PC-9 (cell line): ENCODE results near the gene CABS1. TPM values are rescaled to one million over a fixed set of nuclear protein-coding genes. Genes with fewer than 3 reads are reported as not detected.

Experiments used
- BruUV-seq: library from RNA; stranded (reverse); fragments of 400-500 nt; replicated peaks from 2 replicates; lab custom pipeline; 2021; lab: Mats Ljungman, UMichigan
- CTCF ChIA-PET: fragments of 300-600 bp; sonication (Branson Sonifier 250); formaldehyde crosslinking; loops from one replicate; lab custom pipeline; 2022; ENCODE audit warnings: antibody characterized with exemption; lab: Charles Lee
- POLR2A ChIA-PET: fragments of 300-600 bp; sonication (Branson Sonifier 250); formaldehyde crosslinking; loops from one replicate; lab custom pipeline; 2022; ENCODE audit warnings: antibody characterized with exemption; ENCODE audit not compliant: unreplicated experiment; lab: Charles Lee
- DNase-seq, 2 experiments: peaks; one replicate each; pipeline versions ENCODE4 v3.0.0 to v3.0.0-alpha.2; 2015 to 2022; ENCODE audit warnings: mixed read lengths in 1 of 2
- H2AFZ ChIP-seq: fragments of 200-600 bp; sonication (generic); 2 replicates; pipeline ENCODE4 v1.8.1; 2017; ENCODE audit warnings: antibody characterized with exemption
- H3F3A ChIP-seq: fragments of 200-600 bp; sonication (generic); 2 replicates; pipeline ENCODE4 v1.8.1; 2017; ENCODE audit warnings: antibody characterized with exemption, mild to moderate bottlenecking, low read depth; ENCODE audit not compliant: insufficient read depth
- H3K27ac ChIP-seq: fragments of 200-600 bp; sonication (generic); 2 replicates; pipeline ENCODE4 v1.6.1; 2016; ENCODE audit warnings: mixed run types
- H3K27me3 ChIP-seq: fragments of 200-600 bp; sonication (generic); 2 replicates; pipeline ENCODE4 v1.6.1; 2016; ENCODE audit warnings: low read depth, mixed run types; ENCODE audit not compliant: insufficient read depth
- H3K36me3 ChIP-seq: fragments of 200-600 bp; sonication (generic); 2 replicates; pipeline ENCODE4 v1.6.1; 2016; ENCODE audit warnings: low read depth, mixed run types
- H3K4me1 ChIP-seq: fragments of 200-600 bp; sonication (generic); replicated peaks from 2 replicates; pipeline ENCODE4 v1.6.1; 2016; ENCODE audit warnings: mixed run types; ENCODE audit not compliant: insufficient read depth
- H3K4me2 ChIP-seq: fragments of 200-600 bp; sonication (generic); 2 replicates; pipeline ENCODE4 v1.6.1; 2017; ENCODE audit warnings: mixed run types
- H3K4me3 ChIP-seq: fragments of 200-600 bp; sonication (generic); 2 replicates; pipeline ENCODE4 v1.6.1; 2016; ENCODE audit warnings: mixed run types
- H3K79me2 ChIP-seq: fragments of 200-600 bp; sonication (generic); 2 replicates; pipeline ENCODE4 v1.6.1; 2017; ENCODE audit warnings: low read depth, mixed run types
- H3K9me2 ChIP-seq: fragments of 200-600 bp; sonication (generic); 2 replicates; pipeline ENCODE4 v1.8.1; 2017; ENCODE audit warnings: mild to moderate bottlenecking; ENCODE audit not compliant: insufficient read depth
- H3K9me3 ChIP-seq: fragments of 200-600 bp; sonication (generic); 2 replicates; pipeline ENCODE4 v1.8.1; 2016; ENCODE audit warnings: low read depth; ENCODE audit not compliant: insufficient read depth
- H4K20me1 ChIP-seq: fragments of 200-600 bp; sonication (generic); 2 replicates; pipeline ENCODE4 v1.8.1; 2017; ENCODE audit not compliant: insufficient read depth
- CTCF ChIP-seq: fragments of 200-600 bp; sonication (generic); conservative IDR thresholded peaks from 2 replicates; pipeline ENCODE4 v1.6.1; 2017; ENCODE audit warnings: mixed run types, antibody characterized with exemption, mild to moderate bottlenecking, moderate library complexity
- EZH2 ChIP-seq: fragments of 200-600 bp; sonication (generic); IDR thresholded peaks from 2 replicates; pipeline ENCODE4 v1.8.0; 2017; ENCODE audit warnings: antibody characterized with exemption, low read depth
- intact Hi-C: fragments of 100-400 bp; cut with micrococcal nuclease; formaldehyde crosslinking; loops from one replicate; pipeline ENCODE4 v1.10.0; 2022; ENCODE audit not compliant: unreplicated experiment
- total RNA-seq: library from RNA; stranded (reverse); gene quantifications from 2 replicates; pipeline ENCODE4 v1.2.3, GENCODE V29; 2021

The CABS1 gene
- total RNA-seq, 1 experiment from 2014 or later, result not detected

- H3K27ac ChIP-seq, result no peak overlapping the region
- ChIA-PET POLR2A (no interaction called here), CTCF (no interaction called here)
- H3F3A ChIP-seq, result no peaks in the 10 kb centered on the region
- H3K4me3 ChIP-seq, result no peak overlapping the region
- no peak overlapping the region for H3K4me2 ChIP-seq
- H3K36me3 ChIP-seq, result no peaks in the 10 kb centered on the region
- H4K20me1 ChIP-seq, result no peaks in the 10 kb centered on the region
- no peaks in the 10 kb centered on the region for H3K79me2 ChIP-seq
- intact Hi-C loops, result no loop called here
- no peaks in the 10 kb centered on the region for H3K9me2 ChIP-seq
- BruUV-seq, result no TSS peak
- H3K4me1 ChIP-seq, result no peaks in the 10 kb centered on the region
- H2AFZ ChIP-seq, result no peak overlapping the region
- no peaks in the 10 kb centered on the region for H3K9me3 ChIP-seq
- H3K27me3 ChIP-seq, result no peaks in the 10 kb centered on the region
- no peak for DNase-seq
- no peak for TF ChIP-seq CTCF
- TF ChIP-seq EZH2, result no peak
Observed at GRCh38 chr4:70297576-70297975, 37.2 kb upstream of the CABS1 start.

DNA sequence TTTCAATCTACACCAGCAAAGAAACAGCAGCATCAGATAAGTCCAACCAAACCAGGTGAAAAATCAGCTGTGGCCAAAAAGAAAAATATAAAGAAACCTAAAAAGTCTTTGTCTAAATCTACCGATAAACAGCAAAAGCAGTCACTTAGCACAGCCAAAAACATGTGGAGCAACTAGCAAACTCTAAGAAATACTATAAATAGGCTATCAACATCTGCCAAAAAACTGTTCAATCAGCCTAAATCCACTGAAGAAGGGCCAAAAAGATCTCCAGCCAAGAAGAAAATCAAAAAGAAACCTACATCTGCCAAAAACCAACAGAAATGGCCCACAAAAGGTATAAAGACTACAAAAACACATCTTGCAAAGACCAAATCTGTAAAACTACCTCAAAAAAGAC, 36.7 kb upstream of the CABS1 start:
- intact Hi-C loops, result no loop called here
- ChIA-PET POLR2A (no interaction called here), CTCF (no interaction called here)
- no peaks in the 10 kb centered on the region for H3K9me2 ChIP-seq
- no peak overlapping the region for H3K27ac ChIP-seq
- no TSS peak for BruUV-seq
- H3K9me3 ChIP-seq, result no peaks in the 10 kb centered on the region
- H3K27me3 ChIP-seq, result no peaks in the 10 kb centered on the region
- no peak for DNase-seq
- TF ChIP-seq EZH2 (no peak), CTCF (no peak)
- H2AFZ ChIP-seq, result no peak overlapping the region
- no peak overlapping the region for H3K4me2 ChIP-seq
- H3K36me3 ChIP-seq, result no peaks in the 10 kb centered on the region
- H3K4me1 ChIP-seq, result no peaks in the 10 kb centered on the region
- no peaks in the 10 kb centered on the region for H3F3A ChIP-seq
- H4K20me1 ChIP-seq, result no peaks in the 10 kb centered on the region
- H3K79me2 ChIP-seq, result no peaks in the 10 kb centered on the region
- H3K4me3 ChIP-seq, result no peak overlapping the region

DNA sequence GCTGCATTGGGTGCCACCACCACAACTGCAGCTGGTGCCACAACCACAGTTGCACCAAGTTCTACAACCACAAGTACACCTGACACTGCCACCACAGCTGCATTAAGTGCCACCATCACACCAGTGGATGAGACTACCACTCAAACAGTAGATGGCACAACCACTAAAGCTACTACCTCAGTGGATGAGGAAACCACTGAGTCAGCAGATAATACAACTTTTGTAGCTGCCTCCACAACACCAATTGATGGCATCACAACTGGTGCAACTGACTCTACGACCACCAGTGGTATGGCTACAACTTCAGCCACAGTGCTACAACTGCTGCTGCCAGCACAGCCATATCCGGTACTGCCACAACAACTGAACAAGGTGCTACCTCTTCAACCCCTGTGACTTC, 35.1 kb upstream of the CABS1 start:
- H3K4me1 ChIP-seq, result no peaks in the 10 kb centered on the region
- intact Hi-C loops, result no loop called here
- H3K4me3 ChIP-seq, result no peak overlapping the region
- no peaks in the 10 kb centered on the region for H4K20me1 ChIP-seq
- no peaks in the 10 kb centered on the region for H3F3A ChIP-seq
- H3K27ac ChIP-seq, result no peak overlapping the region
- no peak for DNase-seq
- H3K9me3 ChIP-seq, result no peaks in the 10 kb centered on the region
- TF ChIP-seq CTCF (no peak), EZH2 (no peak)
- CTCF ChIA-PET, result no interaction called here
- H3K27me3 ChIP-seq, result no peaks in the 10 kb centered on the region
- POLR2A ChIA-PET, result no interaction called here
- H3K79me2 ChIP-seq, result no peaks in the 10 kb centered on the region
- H3K4me2 ChIP-seq, result no peak overlapping the region
- no TSS peak for BruUV-seq
- no peak overlapping the region for H2AFZ ChIP-seq
- no peaks in the 10 kb centered on the region for H3K36me3 ChIP-seq
- no peaks in the 10 kb centered on the region for H3K9me2 ChIP-seq
